DMS153 (cell line): ENCODE measurements around the gene PRDM9.
"Not testable (repeated sequence)": the region's sequence is repeated elsewhere in the genome, so short reads cannot be mapped to it uniquely, and the experiment has no call there.

Experiments used
- DNase-seq: peaks from one replicate; lab custom pipeline; 2025; lab: John Stamatoyannopoulos, UW

The PRDM9 gene

DNA sequence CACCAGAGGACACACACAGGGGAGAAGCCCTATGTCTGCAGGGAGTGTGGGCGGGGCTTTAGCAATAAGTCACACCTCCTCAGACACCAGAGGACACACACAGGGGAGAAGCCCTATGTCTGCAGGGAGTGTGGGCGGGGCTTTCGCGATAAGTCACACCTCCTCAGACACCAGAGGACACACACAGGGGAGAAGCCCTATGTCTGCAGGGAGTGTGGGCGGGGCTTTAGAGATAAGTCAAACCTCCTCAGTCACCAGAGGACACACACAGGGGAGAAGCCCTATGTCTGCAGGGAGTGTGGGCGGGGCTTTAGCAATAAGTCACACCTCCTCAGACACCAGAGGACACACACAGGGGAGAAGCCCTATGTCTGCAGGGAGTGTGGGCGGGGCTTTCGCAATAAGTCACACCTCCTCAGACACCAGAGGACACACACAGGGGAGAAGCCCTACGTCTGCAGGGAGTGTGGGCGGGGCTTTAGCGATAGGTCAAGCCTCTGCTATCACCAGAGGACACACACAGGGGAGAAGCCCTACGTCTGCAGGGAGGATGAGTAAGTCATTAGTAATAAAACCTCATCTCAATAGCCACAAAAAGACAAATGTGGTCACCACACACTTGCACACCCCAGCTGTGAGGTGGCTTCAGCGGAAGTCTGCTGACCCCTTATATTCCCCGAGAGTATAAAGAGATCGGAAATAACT, 20.0 kb downstream of the PRDM9 start:
- DNase-seq, result not testable (repeated sequence)

GRCh38 chr5:23528677-23529076, 21.3 kb downstream of the PRDM9 start:
- DNase-seq, result no peak

GRCh38 chr5:23530571-23530970, 23.2 kb downstream of the PRDM9 start:
- DNase-seq, result no peak

GRCh38 chr5:23571059-23571458, 63.6 kb downstream of the PRDM9 start:
- no peak for DNase-seq
